GM21390 (cell line): ENCODE data around the gene MTHFSD.

Experiments
- ATAC-seq: cut with Tn5 transposase; IDR thresholded peaks from one replicate; pipeline ENCODE4 v1.9.1; 2021; ENCODE audit not compliant: unreplicated experiment

Gene MTHFSD

GRCh38 chr16:86515777-86516622, 39.0 kb downstream of the MTHFSD start:
- no peak for ATAC-seq

- no peak for ATAC-seq
Observed at GRCh38 chr16:86515413-86515776, 39.6 kb downstream of the MTHFSD start.

- no peak for ATAC-seq
Observed at GRCh38 chr16:86514481-86515376, 40.3 kb downstream of the MTHFSD start.

- no peak for ATAC-seq
Observed at GRCh38 chr16:86513471-86514277, 41.4 kb downstream of the MTHFSD start.

GRCh38 chr16:86512860-86513470, 42.1 kb downstream of the MTHFSD start:
- ATAC-seq = no peak

GRCh38 chr16:86512301-86512859, 42.7 kb downstream of the MTHFSD start:
- no peak for ATAC-seq

- no peak for ATAC-seq
Observed at GRCh38 chr16:86511317-86512161, 43.5 kb downstream of the MTHFSD start.

- no peak for ATAC-seq
Observed at GRCh38 chr16:86510465-86511261, 44.4 kb downstream of the MTHFSD start, which contains the start of gene FOXF1. TSS of gene FOXF1 (plus strand) at chr16:86510527. CDS start at chr16:86510570, 43 bp downstream.

GRCh38 chr16:86509759-86510464, 45.1 kb downstream of the MTHFSD start:
- no peak for ATAC-seq

- no peak for ATAC-seq
Observed at GRCh38 chr16:86508947-86509758, 45.9 kb downstream of the MTHFSD start.

GRCh38 chr16:86508028-86508946, 46.7 kb downstream of the MTHFSD start:
- ATAC-seq = no peak

GRCh38 chr16:86507173-86508027, 47.6 kb downstream of the MTHFSD start:
- no peak for ATAC-seq

- ATAC-seq = no peak
Observed at GRCh38 chr16:86505899-86506864, 48.9 kb downstream of the MTHFSD start.
